HCT116 (cell line): ENCODE measurements around the gene GSTO1. TPM values are rescaled to one million over a fixed set of nuclear protein-coding genes. Genes with fewer than 3 reads are reported as not detected.

Experiments
- ATAC-seq: fragments of 200-7000 bp; cut with Tn5 transposase; 2 replicates; pipeline ENCODE4 v1.9.1; 2020; ENCODE audit warnings: mild to moderate bottlenecking, moderate library complexity
- BruUV-seq: library from RNA; stranded (reverse); fragments of 400-500 nt; replicated peaks from 2 replicates; lab custom pipeline; 2021; lab: Mats Ljungman, UMichigan
- CTCF ChIA-PET: fragments of 300-600 bp; sonication (Branson Sonifier 250); formaldehyde crosslinking; loops from one replicate; lab custom pipeline; 2021; ENCODE audit warnings: antibody characterized with exemption; lab: Charles Lee
- POLR2A ChIA-PET: fragments of 300-600, 350-600 bp; sonication (Branson Sonifier 250); formaldehyde crosslinking; loops from one replicate; lab custom pipeline; 2021; ENCODE audit warnings: antibody characterized with exemption; lab: Charles Lee
- RAD21 ChIA-PET, 2 experiments: fragments of 300-600 bp; sonication (Branson Sonifier 250); formaldehyde crosslinking; loops; one replicate each; lab custom pipeline; 2023; ENCODE audit warnings: low total read pairs in 2 of 2; ENCODE audit not compliant: uncharacterized antibody in 2 of 2, unreplicated experiment in 2 of 2, low non-redundant PET in 1 of 2; lab: Charles Lee
- DNase-seq: peaks from one replicate; pipeline ENCODE4 v3.0.0-alpha.2; 2010; ENCODE audit warnings: low read depth, low spot score
- H2AFZ ChIP-seq: fragments of 200-600 bp; shearing (Covaris generic), sonication (generic); 2 replicates; pipeline ENCODE4 v1.6.1; 2017; ENCODE audit warnings: low read depth, mixed run types, mixed read lengths, antibody characterized with exemption, low read length; ENCODE audit not compliant: poor library complexity, severe bottlenecking
- H3K27ac ChIP-seq: 2 replicates; pipeline ENCODE4 v1.5.1; 2012; ENCODE audit warnings: low read depth, low read length
- H3K27me3 ChIP-seq: fragments of 200-600 bp; sonication (generic); 2 replicates; pipeline ENCODE4 v1.6.1; 2016; ENCODE audit warnings: mixed run types, low read length, mixed read lengths; ENCODE audit not compliant: insufficient read depth
- H3K36me3 ChIP-seq, 2 experiments: fragments of 200-500 bp in 1 of 2; fragments of 200-600 bp in 1 of 2; sonication (Bioruptor generic) in 1 of 2; sonication (generic) in 1 of 2; 2 replicates each; pipeline versions ENCODE4 v1.5.1 to v1.6.1; 2014 to 2016; ENCODE audit warnings: low read length in 2 of 2, inconsistent platforms in 1 of 2, mixed read lengths in 1 of 2, mixed run types in 1 of 2; ENCODE audit not compliant: insufficient read depth in 2 of 2, control insufficient read depth in 1 of 2
- H3K4me1 ChIP-seq, 2 experiments: fragments of 200-600 bp in 1 of 2; sonication (generic) in 1 of 2; 2 replicates each; pipeline versions ENCODE4 v1.5.1 to v1.6.1; 2012 to 2017; ENCODE audit warnings: low read length in 2 of 2, inconsistent platforms in 1 of 2, mild to moderate bottlenecking in 1 of 2, mixed read lengths in 1 of 2, mixed run types in 1 of 2, moderate library complexity in 1 of 2; ENCODE audit not compliant: insufficient read depth in 2 of 2, control insufficient read depth in 1 of 2
- H3K4me2 ChIP-seq: fragments of 200-600 bp; sonication (generic); 2 replicates; pipeline ENCODE4 v1.6.1; 2017; ENCODE audit warnings: mixed run types, low read length, mixed read lengths
- H3K4me3 ChIP-seq, 2 experiments: fragments of 200-600 bp in 1 of 2; sonication (generic) in 1 of 2; replicated peaks in 1 of 2; 2 replicates each; pipeline ENCODE4 v1.5.1; 2011 to 2016; ENCODE audit warnings: low read length in 2 of 2, control low read depth in 1 of 2, low read depth in 1 of 2, mild to moderate bottlenecking in 1 of 2, mixed read lengths in 1 of 2, mixed run types in 1 of 2
- H3K79me2 ChIP-seq: fragments of 200-600 bp; sonication (generic); 2 replicates; pipeline ENCODE4 v1.6.1; 2017; ENCODE audit warnings: mild to moderate bottlenecking, mixed run types, low read length, moderate library complexity, mixed read lengths; ENCODE audit not compliant: insufficient read depth
- H3K9ac ChIP-seq: fragments of 200-600 bp; sonication (generic); 2 replicates; pipeline ENCODE4 v1.6.1; 2016; ENCODE audit warnings: low read length, mixed read lengths
- H3K9me2 ChIP-seq: fragments of 200-600 bp; sonication (generic), shearing (Covaris generic); 2 replicates; pipeline ENCODE4 v1.6.1; 2017; ENCODE audit warnings: mixed run types, mild to moderate bottlenecking, moderate library complexity; ENCODE audit not compliant: insufficient read depth
- H3K9me3 ChIP-seq, 2 experiments: fragments of 200-500 bp in 1 of 2; fragments of 200-600 bp in 1 of 2; sonication (Bioruptor generic) in 1 of 2; sonication (generic) in 1 of 2; 2 replicates each; pipeline ENCODE4 v1.6.1; 2014 to 2017; ENCODE audit warnings: low read length in 2 of 2, mixed read lengths in 2 of 2, inconsistent platforms in 1 of 2, low read depth in 1 of 2, mild to moderate bottlenecking in 1 of 2, mixed run types in 1 of 2, moderate library complexity in 1 of 2; ENCODE audit not compliant: control insufficient read depth in 1 of 2, insufficient read depth in 1 of 2
- H4K20me1 ChIP-seq: fragments of 200-600 bp; sonication (generic), shearing (Covaris generic); 2 replicates; pipeline ENCODE4 v1.6.1; 2017; ENCODE audit warnings: mixed run types, mild to moderate bottlenecking, moderate library complexity; ENCODE audit not compliant: insufficient read depth
- ATF3 ChIP-seq: IDR thresholded peaks from 2 replicates; pipeline ENCODE4 v1.6.1; 2012
- ELF1 ChIP-seq: IDR thresholded peaks from 2 replicates; pipeline ENCODE4 v1.6.1; 2012; ENCODE audit warnings: low read depth, borderline replicate concordance
- FOSL1 ChIP-seq: IDR thresholded peaks from 2 replicates; pipeline ENCODE4 v1.6.1; 2012; ENCODE audit warnings: low read depth
- POLR2A ChIP-seq: IDR thresholded peaks from 2 replicates; pipeline ENCODE4 v1.7.0; 2011; ENCODE audit warnings: borderline replicate concordance; ENCODE audit not compliant: insufficient read depth, insufficient read length; ENCODE audit errors: extremely low read depth
- SIN3A ChIP-seq: IDR thresholded peaks from 2 replicates; pipeline ENCODE4 v1.6.1; 2012; ENCODE audit warnings: low read depth
- YY1 ChIP-seq: IDR thresholded peaks from 2 replicates; pipeline ENCODE4 v1.6.1; 2011; ENCODE audit warnings: low read length, low read depth, moderate library complexity, mild to moderate bottlenecking; ENCODE audit not compliant: insufficient replicate concordance; ENCODE audit errors: extremely low read depth
- intact Hi-C: fragments of 100-400 bp; cut with micrococcal nuclease; formaldehyde crosslinking; loops from 2 replicates; pipeline ENCODE4 v1.10.0; 2022
- total RNA-seq: library from RNA; stranded (reverse); gene quantifications from one replicate; pipeline ENCODE4 v1.2.1, GENCODE V29; 2021; ENCODE audit not compliant: unreplicated experiment

GSTO1 gene
- total RNA-seq, 1 experiment from 2014 or later, result 179 TPM

GRCh38 chr10:104223304-104223703 lies 31.4 kb upstream of the GSTO1 start:
- H3K9ac ChIP-seq, result no peak overlapping the region
- intact Hi-C loops, result no loop called here
- CTCF ChIA-PET, result no interaction called here
- no peak overlapping the region for H3K4me3 ChIP-seq
- H3K27me3 ChIP-seq, result no peaks in the 10 kb centered on the region
- H3K79me2 ChIP-seq, result no peaks in the 10 kb centered on the region
- ATAC-seq, result no peak
- TF ChIP-seq FOSL1 (no peak), ELF1 (no peak), ATF3 (no peak), SIN3A (no peak), YY1 (no peak), POLR2A (no peak)
- no peak overlapping the region for H3K4me2 ChIP-seq
- POLR2A ChIA-PET, result no interaction called here
- H3K9me2 ChIP-seq, result no peaks in the 10 kb centered on the region
- no peak overlapping the region for H3K27ac ChIP-seq
- no TSS peak for BruUV-seq
- no peak overlapping the region for H2AFZ ChIP-seq
- no peaks in the 10 kb centered on the region for H3K4me1 ChIP-seq
- H4K20me1 ChIP-seq, result no peaks in the 10 kb centered on the region
- H3K36me3 ChIP-seq, result no peaks in the 10 kb centered on the region
- no peaks in the 10 kb centered on the region for H3K9me3 ChIP-seq
- RAD21 ChIA-PET, result no interaction called here
- DNase-seq, result no peak

GRCh38 chr10:104230490-104230889 lies 24.2 kb upstream of the GSTO1 start:
- CTCF ChIA-PET, result no interaction called here
- intact Hi-C loops, result no loop called here

More at GRCh38 chr10:104230490-104230889, 24.2 kb upstream of the GSTO1 start:
- Histone ChIP-seq H3K36me3 (no peaks in the 10 kb centered on the region), H3K4me2 (peak overlapping the region; percentile 87; the same call in 1 of the 2 replicates), H2AFZ (no peak overlapping the region), H3K79me2 (no peaks in the 10 kb centered on the region), H3K9me2 (no peaks in the 10 kb centered on the region), H3K27me3 (no peaks in the 10 kb centered on the region), H3K4me1 (peaks cover 5 to 15% of the 10 kb centered on the region in 2 experiments; a peak in 3 of 4 replicates), H3K9ac (no peak overlapping the region), H3K9me3 (no peaks in the 10 kb centered on the region), H3K4me3 (no peak overlapping the region), H4K20me1 (no peaks in the 10 kb centered on the region), H3K27ac (no peak overlapping the region)
- POLR2A ChIA-PET, result no interaction called here
- ATAC-seq, result no peak
- no peak for TF ChIP-seq SIN3A
- no peak for TF ChIP-seq ATF3
- RAD21 ChIA-PET, result no interaction called here
- no TSS peak for BruUV-seq
- no peak for DNase-seq
